AG08395 (cell line): ENCODE data around the gene GFRA1.
A peak's percentile ranks its signal among the peaks of the same experiment; 100 is the strongest.

Experiments used
- DNase-seq: peaks from one replicate; pipeline ENCODE4 v3.0.0; 2012; ENCODE audit warnings: mixed read lengths, low spot score

Gene GFRA1, protein sequence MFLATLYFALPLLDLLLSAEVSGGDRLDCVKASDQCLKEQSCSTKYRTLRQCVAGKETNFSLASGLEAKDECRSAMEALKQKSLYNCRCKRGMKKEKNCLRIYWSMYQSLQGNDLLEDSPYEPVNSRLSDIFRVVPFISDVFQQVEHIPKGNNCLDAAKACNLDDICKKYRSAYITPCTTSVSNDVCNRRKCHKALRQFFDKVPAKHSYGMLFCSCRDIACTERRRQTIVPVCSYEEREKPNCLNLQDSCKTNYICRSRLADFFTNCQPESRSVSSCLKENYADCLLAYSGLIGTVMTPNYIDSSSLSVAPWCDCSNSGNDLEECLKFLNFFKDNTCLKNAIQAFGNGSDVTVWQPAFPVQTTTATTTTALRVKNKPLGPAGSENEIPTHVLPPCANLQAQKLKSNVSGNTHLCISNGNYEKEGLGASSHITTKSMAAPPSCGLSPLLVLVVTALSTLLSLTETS

DNA sequence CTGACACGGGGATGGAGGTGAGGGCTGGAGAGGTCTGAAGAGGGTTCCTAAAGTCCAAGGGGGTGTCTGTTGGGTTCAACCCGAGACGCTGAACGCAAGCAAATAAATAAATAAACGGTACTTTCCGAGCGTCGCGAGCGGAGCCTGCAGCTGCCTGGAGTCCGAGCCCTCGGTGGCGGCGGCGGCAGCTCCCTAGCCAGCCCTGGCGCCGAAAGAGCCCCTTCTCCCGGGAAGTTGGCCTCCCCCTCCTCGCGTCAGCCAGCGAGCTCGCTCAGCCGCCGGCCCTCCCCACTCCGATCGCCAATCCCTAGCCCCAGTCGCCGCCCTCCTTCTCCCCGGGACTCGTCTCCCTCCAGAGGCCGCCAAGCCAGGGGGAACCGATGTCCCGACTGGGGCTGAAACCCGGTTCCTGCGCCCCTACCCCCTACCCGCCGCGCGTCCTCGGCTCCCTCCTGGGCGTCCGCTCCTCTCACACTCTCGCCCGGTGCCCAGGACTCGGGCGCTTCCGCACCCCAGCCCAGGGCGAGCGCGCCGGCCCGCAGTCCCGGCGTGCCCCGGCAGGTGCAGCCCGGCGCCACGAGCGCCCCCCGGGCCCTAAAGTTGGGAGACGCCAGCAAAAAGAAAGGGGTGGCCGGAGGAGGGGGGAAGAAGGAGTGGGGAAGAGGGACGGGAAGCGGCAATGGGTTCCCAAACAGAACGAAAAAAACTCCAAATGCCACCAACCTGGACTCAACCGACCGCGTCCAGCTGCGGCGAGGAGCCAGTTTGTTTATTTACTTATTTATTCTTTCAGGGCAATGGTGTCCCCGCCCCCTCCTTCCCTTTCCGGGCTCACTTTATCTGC, at the start of gene GFRA1:
TSS of gene GFRA1 (minus strand) at position 767 of the 844 bp plus-strand sequence. CDS start 1,177 bp downstream, outside the sequence.
- peak; percentile 38 for DNase-seq

DNA sequence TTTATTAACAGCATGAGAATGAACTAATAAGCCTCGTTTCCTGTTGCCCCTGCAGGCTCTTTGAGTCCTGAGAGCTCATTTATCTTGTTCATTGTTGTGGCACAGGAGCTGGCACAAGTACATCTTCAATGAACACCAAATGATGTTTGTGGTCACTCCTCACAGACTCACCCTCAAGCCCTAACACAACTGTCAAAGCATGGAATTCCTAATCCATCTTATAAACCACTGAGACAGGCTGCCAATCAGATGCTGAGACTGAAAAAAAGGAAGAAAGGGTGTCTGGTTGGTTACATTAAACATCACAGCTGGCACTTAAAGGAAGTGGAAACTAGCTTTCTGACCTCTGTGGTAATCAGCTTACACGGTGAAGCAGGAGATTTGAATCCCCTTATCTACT, 43.5 kb upstream of the GFRA1 start:
- no peak for DNase-seq

DNA sequence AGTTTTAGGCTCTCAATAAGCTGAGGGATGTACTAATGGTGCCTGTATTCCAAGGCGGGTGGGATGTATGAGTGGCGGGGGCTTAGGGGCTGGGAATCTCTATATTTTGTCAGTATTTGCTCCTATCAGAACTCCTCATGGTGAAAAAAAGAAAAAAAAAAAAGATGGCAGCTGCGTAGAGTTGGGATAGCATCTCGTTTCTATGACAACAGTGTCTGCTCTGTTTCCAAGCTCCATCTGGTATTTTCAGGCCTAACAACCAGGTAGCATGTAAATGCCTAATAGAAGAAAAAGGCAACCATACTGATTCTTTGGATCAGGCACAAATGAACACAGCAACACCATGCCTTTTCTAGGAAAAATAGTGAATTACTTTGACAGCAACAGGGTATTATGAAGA, 39.5 kb upstream of the GFRA1 start:
- no peak for DNase-seq

DNA sequence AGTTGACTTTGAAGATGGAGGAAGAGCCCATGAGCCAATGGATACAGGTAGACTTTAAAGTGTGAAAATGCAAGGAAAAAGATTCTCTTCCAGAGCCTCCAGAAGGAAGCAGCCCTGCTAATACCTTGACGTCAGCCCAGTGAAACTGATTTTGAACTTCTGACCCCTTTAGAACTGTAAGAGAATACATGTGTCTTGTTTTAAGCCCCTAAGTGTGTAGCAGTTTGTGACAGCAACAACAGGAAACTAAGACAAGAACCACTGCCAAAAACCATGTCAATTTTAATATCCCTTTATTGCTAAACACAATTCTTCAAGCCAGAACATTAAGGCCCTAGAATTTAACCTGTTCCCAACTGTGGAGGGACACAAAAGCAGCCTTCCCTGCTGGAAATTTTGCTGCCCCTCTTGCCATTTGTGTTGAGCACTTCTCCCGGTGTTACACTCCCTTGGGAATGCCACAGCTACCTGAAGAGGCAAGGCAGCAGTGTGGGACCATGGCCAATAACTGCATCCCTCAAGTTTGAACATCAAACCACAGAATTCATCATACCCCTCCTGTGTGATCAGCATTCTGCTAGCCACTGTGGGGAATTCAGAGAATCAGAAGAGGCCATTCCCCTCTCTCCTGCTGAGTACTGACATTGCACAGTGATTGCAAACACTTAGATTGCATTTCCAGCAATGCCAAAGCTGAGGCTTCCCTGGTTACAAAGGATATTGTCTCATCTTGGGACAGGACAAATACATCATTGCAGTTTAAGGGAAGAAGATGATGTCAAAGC, 38.9 kb upstream of the GFRA1 start:
- DNase-seq = no peak

DNA sequence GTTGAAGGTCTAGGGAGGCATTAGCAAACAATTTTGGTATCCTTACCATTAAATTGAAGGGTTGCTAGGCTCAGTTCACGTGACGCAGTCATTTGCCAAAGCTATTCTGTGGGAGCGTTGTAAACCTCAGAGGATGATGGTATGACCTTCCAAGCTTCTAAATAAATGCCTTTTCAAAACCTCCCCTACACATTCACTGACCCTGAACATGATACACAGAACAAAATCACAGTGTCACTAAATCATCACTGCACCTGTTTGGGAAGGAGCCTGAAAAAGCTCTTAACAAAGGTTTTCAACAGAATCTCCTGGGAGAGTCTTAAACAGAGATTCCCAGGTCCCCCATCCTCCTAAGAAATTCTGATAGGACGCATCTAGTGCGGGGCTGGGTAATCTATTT, 38.0 kb upstream of the GFRA1 start:
- DNase-seq = no peak

DNA sequence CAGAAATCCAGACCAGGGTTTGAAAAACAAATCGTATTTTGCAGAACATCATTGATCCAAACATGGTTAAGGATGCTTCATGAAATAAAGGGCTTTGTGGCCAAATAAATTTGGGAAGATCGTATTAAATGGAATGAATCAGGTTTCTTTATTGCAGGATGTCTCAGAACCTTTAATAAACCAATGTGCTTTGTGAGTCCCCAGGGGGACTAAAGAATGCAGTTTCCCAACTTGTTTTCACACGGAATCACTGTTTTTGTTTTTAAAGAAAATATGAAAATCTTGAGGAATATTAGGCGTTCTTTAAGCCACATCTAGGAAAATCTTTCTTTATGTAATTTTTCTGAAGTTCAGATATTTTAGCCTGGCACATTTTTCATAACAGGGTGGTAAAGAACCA, 34.4 kb upstream of the GFRA1 start:
- DNase-seq = no peak

DNA sequence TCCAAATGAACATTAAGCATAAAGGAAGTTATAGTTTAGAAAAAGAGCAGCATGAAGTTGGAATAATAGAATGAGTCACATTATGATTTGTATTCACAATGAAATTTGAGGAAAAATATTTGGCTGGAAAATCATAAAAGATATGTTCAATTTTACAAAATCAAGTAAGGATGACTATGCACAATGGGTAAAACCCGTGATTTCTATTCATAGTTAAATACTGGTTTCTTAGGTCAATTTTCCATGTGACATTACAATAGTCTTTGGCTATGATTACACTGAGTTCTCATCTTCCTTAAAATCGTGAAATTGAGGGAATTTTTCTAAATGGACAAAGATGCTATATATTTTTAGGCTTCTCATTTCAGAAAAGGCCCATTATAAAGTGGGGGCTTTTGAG, 33.8 kb upstream of the GFRA1 start:
- DNase-seq = no peak

DNA sequence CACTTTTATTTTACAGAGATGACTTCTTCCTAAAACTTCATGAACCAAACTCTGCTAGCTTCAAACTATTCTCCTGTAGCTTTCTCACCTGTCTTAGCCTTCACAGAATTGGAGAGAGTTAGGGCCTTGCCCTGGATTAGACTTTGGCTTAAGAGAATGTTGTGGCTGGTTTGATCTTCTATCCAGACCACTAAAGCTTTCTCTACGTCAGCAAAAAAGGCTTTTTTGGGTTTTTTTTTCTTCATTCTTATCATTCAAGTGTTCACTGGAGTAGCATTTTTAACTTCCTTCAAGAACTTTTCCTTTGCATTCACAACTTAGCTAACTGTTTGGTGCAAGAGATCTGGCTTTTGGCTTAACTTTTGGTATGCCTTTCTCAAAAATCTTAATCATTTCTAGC, 31.9 kb upstream of the GFRA1 start:
- no peak for DNase-seq

DNA sequence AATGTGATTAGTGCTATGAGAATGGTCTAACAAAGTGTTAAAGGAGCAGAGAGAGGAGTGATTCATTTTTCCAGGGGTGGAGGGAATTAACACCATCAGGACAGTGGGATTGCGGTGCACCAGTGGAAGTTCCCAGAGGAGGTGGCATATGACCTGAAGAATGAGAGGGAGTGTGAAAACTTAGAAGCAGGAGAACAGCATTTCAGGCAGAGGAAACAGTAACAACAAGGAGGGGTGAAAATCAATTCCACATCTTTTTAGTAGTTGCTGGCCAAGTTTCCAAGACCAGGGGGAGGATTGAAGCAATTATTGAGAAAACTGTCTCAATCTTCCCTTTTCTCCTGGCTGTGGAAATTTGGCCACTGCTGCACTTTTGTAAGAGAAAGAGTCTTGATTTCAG, 27.5 kb upstream of the GFRA1 start:
- no peak for DNase-seq

DNA sequence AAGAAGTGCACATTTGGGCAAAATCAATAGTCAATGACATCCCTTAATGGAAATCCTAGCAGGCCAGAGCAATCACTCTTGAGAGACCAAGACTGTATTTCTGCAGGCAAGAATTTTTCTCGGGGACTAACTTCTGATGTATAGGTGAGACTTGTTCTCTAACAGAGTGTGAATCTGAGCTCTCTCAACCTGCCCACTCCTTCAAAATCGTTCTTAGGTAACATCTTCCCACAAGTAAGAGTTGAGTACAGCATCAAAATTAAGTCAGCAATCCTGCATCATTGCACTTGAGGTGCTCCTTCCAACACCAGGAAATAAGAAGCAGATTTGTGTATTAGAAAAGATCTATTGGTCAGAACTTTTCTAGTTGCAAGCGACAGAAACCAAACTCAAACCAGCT, 25.6 kb upstream of the GFRA1 start:
- no peak for DNase-seq

DNA sequence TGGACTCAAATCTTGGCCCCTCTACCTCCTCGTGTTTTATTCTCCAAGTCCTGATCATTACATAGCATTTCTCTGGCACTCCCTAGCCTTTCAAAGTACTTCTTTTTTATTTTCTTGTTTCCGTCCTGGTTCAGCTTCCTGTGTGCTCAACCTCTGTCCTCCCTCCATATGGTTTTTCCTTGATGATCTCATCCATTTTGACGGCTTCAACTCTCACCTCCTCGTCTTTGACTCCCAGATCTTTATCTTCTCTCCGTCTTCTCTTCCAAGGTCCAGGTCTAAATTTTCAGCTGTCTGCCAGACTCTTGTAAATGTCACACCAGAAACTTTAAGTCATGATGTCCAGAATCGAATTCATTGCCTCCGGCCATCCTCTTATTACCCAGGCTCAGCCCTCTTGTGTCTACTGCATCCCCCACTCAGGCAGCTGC, 23.3 kb upstream of the GFRA1 start:
- DNase-seq = no peak

DNA sequence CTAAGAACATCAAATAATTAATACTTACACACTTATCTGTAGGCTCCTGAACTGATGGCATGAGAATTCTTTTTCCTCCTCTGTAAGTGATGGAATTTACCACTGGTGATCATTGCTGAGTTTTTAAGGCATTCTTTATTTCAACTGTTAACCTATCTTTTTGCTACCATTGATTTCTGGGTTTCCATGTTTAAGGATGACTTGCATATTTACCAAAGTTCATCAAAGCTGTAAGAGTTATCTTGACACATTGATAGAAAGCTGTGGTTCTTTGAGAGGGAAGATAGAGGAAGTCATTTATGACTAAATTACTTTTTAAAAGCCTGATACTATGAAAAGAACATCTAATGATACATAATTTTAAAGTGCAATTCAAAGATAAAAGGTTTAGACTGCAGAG, 19.5 kb upstream of the GFRA1 start:
- DNase-seq = no peak

DNA sequence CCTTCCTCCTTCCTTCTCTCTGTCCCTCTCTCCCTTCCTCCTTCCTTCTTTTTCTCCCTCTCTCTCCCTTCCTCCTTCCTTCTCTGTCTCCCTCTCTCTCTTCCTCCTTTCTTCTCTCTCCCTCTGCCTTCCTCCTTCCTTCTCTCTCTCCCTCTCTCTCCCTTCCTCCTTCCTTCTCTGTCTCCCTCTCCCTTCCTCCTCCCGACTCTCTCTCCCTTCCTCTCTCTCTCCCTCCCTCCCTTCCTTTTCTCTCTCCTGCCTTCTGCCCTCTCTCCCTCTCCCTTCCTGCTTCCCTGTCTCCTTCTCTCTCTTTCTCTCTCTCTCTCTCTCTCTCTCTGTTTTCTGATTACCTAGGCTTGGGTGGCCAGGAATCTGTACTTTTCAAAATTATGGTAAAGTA, 16.6 kb upstream of the GFRA1 start:
- no peak for DNase-seq

DNA sequence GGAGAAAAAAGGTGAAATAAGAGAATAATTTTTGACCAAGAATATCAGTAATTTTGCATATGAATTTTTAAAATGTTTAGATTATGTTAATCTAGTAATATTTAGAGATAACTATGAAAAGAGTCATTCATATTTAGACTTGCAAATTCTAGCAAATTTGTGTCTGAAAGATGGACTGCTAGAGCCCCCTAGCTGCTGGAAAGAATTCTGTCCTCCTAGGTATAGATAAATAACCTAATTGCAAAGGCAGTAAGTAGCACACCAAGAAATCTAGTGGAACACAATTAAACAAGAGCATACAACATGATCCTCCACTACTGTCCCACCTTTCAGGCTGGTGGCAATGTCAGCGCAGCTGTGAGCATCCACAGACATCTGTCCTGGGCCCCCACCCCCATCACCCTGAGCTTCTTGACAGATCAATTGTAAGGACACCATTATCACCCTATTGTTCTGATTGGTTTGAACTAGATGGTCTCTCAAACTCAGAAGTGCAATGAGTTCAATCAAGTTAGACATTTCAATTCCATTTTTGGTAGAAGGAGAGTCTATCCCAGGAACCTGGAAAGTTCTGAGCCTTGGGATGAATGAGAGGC, 15.0 kb upstream of the GFRA1 start:
- peak; percentile 62 for DNase-seq

DNA sequence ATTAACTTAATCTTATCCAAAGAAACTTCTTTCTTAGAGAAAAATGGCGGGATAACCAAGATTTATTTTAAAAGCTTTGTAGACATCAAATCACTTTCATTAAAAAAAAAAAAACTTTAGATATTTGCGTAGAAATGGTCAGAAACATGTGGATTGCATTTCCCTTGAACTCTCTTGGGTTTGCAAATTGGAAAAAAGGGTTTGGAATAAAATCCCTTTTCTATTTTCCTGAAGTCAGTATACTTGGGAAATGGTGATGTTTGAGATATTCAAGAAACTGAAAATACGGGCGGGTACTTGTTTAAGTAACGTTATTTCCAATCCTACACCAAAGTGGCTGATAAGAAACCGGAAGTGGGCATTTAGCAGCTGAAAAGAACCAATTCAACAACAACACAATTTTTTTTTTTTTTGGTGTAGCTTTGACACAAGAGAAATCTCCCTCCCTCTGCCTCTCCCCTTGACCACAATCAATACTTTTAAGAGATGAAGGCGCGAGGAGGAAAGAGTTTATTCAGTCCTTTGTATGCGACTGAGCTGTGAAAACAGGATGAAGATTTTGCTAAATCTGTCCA, 13.7 kb upstream of the GFRA1 start:
- DNase-seq = no peak

DNA sequence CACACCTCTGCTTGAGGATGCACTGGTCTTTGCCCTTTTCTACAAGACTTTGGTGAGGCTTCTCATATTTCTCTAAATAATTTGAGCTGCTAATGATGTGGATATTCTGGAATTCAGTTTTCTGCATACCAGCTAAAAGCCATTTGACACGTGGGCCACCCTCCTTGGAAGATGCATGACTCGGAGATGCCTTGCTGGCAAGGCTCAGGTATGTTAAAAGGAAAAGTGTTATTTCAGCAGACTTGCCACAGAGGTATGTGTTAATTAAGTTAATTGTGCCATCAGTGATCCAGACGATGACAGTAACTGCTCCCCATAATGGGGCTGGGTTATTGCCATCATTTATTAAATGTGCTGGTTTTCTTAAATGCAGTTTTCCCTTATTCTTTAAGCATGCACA, 8.8 kb upstream of the GFRA1 start:
- DNase-seq = no peak

DNA sequence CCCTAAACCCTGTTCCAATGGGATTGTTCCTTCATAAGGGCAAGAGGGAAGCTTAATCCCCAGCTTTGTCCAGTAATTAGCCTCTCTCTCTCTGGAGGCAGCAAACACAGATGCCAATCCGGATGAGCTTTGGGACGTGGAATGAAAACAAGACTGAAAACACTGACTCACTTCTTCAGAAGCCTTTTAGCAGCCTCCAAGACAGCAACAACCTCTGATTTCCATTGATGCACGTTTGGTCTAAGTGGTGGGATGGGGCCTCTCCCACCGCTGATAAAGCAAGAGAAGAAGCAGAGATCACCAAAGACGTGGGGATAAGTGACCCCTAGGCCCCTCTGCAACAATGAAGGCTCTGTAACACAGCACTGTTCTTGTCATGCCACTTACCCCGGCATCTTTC, 5.8 kb upstream of the GFRA1 start:
- DNase-seq = peak; percentile 78

DNA sequence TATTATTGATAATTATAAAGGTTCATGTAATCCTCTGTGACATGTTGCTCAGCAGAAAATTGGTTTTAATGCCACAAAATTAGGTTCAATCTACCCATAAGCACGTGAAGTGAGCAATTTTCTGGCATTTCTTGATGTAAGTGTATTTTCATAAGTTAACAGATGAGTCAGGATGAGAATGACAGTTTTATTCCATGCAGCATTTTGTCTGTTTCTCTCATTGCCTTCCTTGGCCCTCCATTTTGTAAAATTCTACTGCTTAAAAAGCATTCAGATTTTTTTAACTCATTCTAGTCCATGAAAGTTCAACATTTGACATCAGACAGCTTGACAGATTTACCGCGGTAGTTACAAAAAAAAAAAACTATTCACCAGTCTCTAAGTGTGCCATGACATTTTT, 4.0 kb upstream of the GFRA1 start:
- no peak for DNase-seq

DNA sequence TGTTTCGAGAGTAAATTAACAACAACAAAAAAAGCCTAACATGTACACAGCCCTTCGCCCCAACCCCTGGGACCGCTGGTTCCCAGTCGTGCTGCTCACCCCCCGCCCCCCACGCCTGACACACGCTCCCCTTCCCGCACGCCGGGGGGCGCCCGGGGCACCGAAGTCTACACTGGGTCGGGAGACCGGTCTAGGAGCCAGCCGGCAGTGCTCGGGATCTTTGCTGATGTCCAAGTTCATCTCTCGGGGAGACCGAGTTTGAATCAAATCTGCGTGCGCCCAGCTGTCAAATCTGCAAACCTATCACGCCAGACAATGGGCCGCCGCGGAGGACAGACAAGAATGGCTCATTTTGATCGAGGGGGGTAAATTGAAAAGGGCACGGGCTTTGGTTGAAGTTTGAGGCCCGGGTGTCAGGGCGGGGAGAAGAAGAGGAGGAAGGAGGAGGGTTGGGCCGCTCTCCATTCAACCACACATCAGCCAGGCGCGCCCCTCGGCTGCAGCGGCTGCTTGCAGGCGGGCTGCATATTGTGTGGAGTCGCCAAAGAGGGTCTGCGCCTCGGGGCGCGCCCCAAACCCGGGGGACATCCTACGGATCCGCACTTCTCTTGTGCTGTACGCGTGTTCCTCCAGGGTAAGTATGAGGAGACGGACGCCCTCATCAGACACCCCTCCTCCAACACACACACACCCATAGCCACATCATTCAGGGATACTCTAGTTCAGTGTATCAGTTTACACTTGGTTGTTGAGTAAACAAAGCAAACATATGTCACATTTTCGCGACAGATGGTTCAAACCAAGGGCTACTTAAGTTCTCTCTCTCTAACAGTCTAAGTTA, 1.3 kb upstream of the GFRA1 start:
- DNase-seq = peak; percentile 29

DNA sequence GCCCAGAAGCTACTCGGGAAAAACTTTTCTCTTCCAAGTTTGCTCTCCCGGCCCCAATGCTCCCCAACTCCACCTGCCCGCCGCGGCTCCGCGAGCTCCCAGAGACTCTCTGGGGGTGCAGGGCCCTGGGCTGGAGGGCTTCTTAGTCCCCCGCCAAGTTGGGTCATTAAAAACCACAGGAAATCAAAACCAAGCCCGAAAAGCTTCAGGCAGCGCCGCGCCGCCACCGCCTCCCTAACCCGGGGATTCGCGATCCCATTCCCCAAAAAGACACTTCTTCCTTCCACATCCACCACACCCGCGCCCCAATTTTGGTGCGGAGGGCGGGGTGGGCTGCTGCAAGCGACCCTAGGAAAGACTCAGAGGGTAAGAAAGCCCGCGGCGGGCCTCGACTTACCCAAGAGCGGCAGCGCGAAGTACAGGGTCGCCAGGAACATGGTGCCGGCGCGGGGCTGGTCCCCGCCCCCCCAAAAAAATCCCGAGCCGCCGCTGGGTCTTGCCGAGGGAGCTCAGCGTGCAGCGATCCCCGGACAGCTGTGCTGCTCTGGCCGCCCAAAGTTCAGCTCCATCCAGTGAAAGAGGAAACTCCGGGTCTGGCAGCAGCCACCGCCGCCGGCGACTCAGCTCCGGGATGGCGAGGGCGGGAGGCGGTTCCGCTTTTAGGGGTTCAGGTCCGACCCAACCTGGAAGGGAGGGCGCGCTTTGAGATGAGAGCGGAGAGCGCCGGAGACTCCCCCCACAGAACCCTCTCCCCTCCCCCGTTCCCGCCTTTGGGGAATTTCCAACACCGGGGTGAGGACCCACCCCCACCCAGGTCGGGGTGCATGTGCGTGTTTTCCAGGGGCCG, 1.2 kb downstream of the GFRA1 start:
- DNase-seq = peak; percentile 50
